ENCODE measurements around the gene EHD3.

EHD3 gene

DNA sequence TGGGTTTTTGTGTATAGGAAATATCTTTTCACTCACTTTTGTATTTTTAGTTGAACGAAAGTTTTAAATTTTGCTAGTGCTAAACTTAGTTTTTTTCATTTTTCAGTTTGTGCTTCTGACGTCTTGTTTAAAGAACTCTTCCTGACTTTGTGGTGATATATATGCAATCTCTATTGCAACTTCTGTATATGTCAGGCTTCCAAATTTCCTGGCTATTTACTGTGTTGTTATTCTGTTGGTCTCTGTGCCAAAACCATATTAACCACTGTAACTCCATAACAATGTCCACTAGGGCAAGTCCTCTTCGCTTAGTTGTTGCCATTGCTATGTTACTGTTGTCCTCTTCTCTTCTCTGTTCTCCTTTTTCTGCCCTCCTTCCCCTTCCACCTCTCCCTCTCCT lies 3.2 kb upstream of the EHD3 start:
- Histone ChIP-seq H3K23ac (ENCODE audit: low read depth, low read length, poor library complexity) (no peak overlapping the region), H4K91ac (ENCODE audit: low read depth, low read length, poor library complexity) (no peak overlapping the region), H2BK5ac (ENCODE audit: low read length) (no peak overlapping the region), H3K9ac (ENCODE audit: low read depth, low read length, poor library complexity) (no peak overlapping the region), H2BK12ac (ENCODE audit: low read length) (no peak overlapping the region), H3K27ac (replicated peaks; ENCODE audit: low read length) (no peak overlapping the region), H3K4me3 (ENCODE audit: low read length in 2 of 2) (no peak overlapping the region), H3K14ac (ENCODE audit: low read length) (no peak overlapping the region), H2BK120ac (ENCODE audit: low read depth, low read length) (no peak overlapping the region), H2AK5ac (ENCODE audit: low read depth, low read length) (no peak overlapping the region), H2BK15ac (ENCODE audit: low read length) (no peak overlapping the region), H3K79me1 (ENCODE audit: low read depth, low read length) (no peaks in the 10 kb centered on the region), H2AFZ (ENCODE audit: low read length) (no peak overlapping the region), H3K4me2 (ENCODE audit: insufficient read depth, low read length, poor library complexity, severe bottlenecking) (no peak overlapping the region), H3K9me3 (replicated peaks in 1 of 2; ENCODE audit: control insufficient read depth in 2 of 2, insufficient read depth in 1 of 2, low read depth in 1 of 2, low read length in 2 of 2) (no peaks in the 10 kb centered on the region), H4K8ac (ENCODE audit: low read depth, low read length) (no peak overlapping the region), H3K4me1 (ENCODE audit: control insufficient read depth in 2 of 2, insufficient read depth in 1 of 2, low read depth in 1 of 2, low read length in 2 of 2) (peaks cover 0 to 5% of the 10 kb centered on the region in 2 donors), H3K4ac (ENCODE audit: low read length) (no peak overlapping the region), H3K27me3 (ENCODE audit: control insufficient read depth in 3 of 3, insufficient read depth in 3 of 3, low read depth in 1 of 3, low read length in 3 of 3) (peaks cover 0 to 26% (median 2%) of the 10 kb centered on the region in 3 experiments), H3K36me3 (replicated peaks in 1 of 2; ENCODE audit: control insufficient read depth in 2 of 2, insufficient read depth in 2 of 2, low read length in 2 of 2) (no peaks in the 10 kb centered on the region), H3K18ac (ENCODE audit: low read length) (no peak overlapping the region)
- DNase-seq (ENCODE audit: low spot score) = no peak
- WGBS, 2 donors (ENCODE audit: extremely low coverage in 2 of 2, insufficient read length in 2 of 2, insufficient replicate concordance in 1 of 2) = no CpG with 5 or more reads among the region's 3 CpGs

DNA sequence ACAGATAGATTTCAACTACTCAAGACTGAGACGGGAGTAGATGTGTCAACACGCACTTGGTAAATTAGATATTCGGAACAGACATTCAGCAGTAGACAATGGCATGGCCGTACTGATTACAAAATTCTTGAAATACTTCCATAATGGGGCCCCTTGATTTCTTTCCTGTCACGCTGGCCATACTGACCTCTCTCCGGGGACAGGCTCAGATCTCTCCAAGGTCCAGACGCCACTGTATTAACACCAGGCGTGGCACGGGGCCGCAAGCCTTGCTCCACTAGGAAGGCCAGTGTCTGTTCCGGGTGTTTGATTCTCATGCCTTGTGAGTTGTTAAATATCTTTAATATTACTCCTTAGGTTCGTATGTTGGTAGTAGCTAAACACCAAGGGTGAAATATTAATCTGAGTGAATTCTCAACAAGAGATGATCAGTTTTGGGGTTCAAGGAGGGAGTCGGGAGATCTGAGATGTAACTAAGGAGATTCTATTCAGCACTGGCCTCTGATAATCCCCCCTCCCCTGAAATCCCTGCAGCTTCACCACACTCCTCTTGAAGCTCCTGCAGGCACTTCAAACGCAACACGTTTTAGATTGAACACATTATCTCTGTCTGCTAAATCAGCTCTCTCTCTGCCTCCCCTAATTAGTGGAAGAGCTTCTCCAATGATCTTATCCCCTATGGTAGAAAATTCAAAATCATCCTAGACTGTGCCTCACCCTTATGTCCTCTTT lies 2.2 kb upstream of the EHD3 start:
- Histone ChIP-seq H3K36me3 (replicated peaks in 1 of 2; ENCODE audit: control insufficient read depth in 2 of 2, insufficient read depth in 2 of 2, low read length in 2 of 2) (no peaks in the 10 kb centered on the region), H3K18ac (ENCODE audit: low read length) (no peak overlapping the region), H2BK5ac (ENCODE audit: low read length) (no peak overlapping the region), H2BK12ac (ENCODE audit: low read length) (no peak overlapping the region), H2BK120ac (ENCODE audit: low read depth, low read length) (no peak overlapping the region), H3K27ac (replicated peaks; ENCODE audit: low read length) (no peak overlapping the region), H3K79me1 (ENCODE audit: low read depth, low read length) (no peaks in the 10 kb centered on the region), H3K14ac (ENCODE audit: low read length) (no peak overlapping the region), H3K4me2 (ENCODE audit: insufficient read depth, low read length, poor library complexity, severe bottlenecking) (no peak overlapping the region), H2AFZ (ENCODE audit: low read length) (no peak overlapping the region), H3K4ac (ENCODE audit: low read length) (no peak overlapping the region), H3K9ac (ENCODE audit: low read depth, low read length, poor library complexity) (no peak overlapping the region), H3K27me3 (ENCODE audit: control insufficient read depth in 3 of 3, insufficient read depth in 3 of 3, low read depth in 1 of 3, low read length in 3 of 3) (peaks cover 0 to 20% (median 2%) of the 10 kb centered on the region in 3 experiments), H4K8ac (ENCODE audit: low read depth, low read length) (no peak overlapping the region), H2AK5ac (ENCODE audit: low read depth, low read length) (no peak overlapping the region), H3K23ac (ENCODE audit: low read depth, low read length, poor library complexity) (no peak overlapping the region), H3K4me1 (ENCODE audit: control insufficient read depth in 2 of 2, insufficient read depth in 1 of 2, low read depth in 1 of 2, low read length in 2 of 2) (peaks cover 0 to 5% of the 10 kb centered on the region in 2 donors), H3K4me3 (ENCODE audit: low read length in 2 of 2) (no peak overlapping the region), H3K9me3 (replicated peaks in 1 of 2; ENCODE audit: control insufficient read depth in 2 of 2, insufficient read depth in 1 of 2, low read depth in 1 of 2, low read length in 2 of 2) (no peaks in the 10 kb centered on the region), H2BK15ac (ENCODE audit: low read length) (no peak overlapping the region), H4K91ac (ENCODE audit: low read depth, low read length, poor library complexity) (no peak overlapping the region)
- no CpG with 5 or more reads among the region's 15 CpGs for WGBS, 2 donors (ENCODE audit: extremely low coverage in 2 of 2, insufficient read length in 2 of 2, insufficient replicate concordance in 1 of 2)
- DNase-seq (ENCODE audit: low spot score) = no peak

DNA sequence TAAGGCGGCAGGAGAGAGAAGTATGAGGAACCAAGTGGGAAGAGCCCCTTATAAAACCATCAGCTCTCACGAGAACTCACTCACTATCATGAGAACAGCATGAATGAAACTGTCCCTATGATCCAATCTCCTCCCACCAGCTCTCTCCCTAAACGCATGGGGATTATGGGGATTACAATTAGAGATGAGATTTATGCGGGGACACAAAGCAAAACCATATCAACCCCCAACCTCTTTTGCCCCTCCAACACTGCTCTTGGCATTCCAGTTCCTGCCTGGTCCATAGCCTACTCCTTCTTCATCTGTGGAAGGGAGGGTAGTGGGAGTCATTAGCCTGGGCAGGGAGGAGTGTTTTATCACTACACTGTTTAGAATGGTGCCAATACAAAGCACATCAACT lies 1.4 kb upstream of the EHD3 start:
- no CpG with 5 or more reads among the region's 4 CpGs for WGBS, 2 donors (ENCODE audit: extremely low coverage in 2 of 2, insufficient read length in 2 of 2, insufficient replicate concordance in 1 of 2)
- H3K27ac ChIP-seq (replicated peaks; ENCODE audit: low read length) = no peak overlapping the region
- H2AK5ac ChIP-seq (ENCODE audit: low read depth, low read length) = no peak overlapping the region

DNA sequence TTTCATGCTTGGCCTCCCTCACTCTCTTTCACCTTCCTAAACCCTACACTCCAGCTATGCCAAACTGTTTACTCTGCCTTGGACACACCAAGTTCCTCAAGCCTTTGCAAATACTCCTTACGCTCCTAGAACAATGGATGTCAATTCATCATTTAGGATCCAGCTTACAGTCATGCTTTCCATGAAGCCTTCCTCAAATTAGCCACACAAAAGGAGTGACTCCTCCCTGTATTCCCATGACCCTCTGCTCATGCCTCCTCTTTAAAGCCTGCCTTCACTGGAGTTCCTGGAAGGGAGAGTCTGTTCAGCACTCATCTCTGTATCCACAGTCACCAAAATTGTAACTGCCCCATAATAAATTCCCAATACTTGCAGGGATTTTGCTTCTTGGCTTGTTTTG lies 721 bp upstream of the EHD3 start:
- Histone ChIP-seq H3K9me3 (replicated peaks in 1 of 2; ENCODE audit: control insufficient read depth in 2 of 2, insufficient read depth in 1 of 2, low read depth in 1 of 2, low read length in 2 of 2) (no peaks in the 10 kb centered on the region), H2AFZ (ENCODE audit: low read length) (peak overlapping the region; percentile 97), H3K27ac (replicated peaks; ENCODE audit: low read length) (no peak overlapping the region), H3K27me3 (ENCODE audit: control insufficient read depth in 3 of 3, insufficient read depth in 3 of 3, low read depth in 1 of 3, low read length in 3 of 3) (peaks cover 0 to 13% (median 2%) of the 10 kb centered on the region in 3 experiments), H2BK5ac (ENCODE audit: low read length) (no peak overlapping the region), H3K4me2 (ENCODE audit: insufficient read depth, low read length, poor library complexity, severe bottlenecking) (no peak overlapping the region), H2AK5ac (ENCODE audit: low read depth, low read length) (no peak overlapping the region), H3K4me1 (ENCODE audit: control insufficient read depth in 2 of 2, insufficient read depth in 1 of 2, low read depth in 1 of 2, low read length in 2 of 2) (peaks cover 0 to 5% of the 10 kb centered on the region in 2 donors), H3K9ac (ENCODE audit: low read depth, low read length, poor library complexity) (no peak overlapping the region), H4K8ac (ENCODE audit: low read depth, low read length) (no peak overlapping the region), H4K91ac (ENCODE audit: low read depth, low read length, poor library complexity) (no peak overlapping the region), H3K4me3 (ENCODE audit: low read length in 2 of 2) (no peak overlapping the region), H3K79me1 (ENCODE audit: low read depth, low read length) (no peaks in the 10 kb centered on the region), H3K23ac (ENCODE audit: low read depth, low read length, poor library complexity) (no peak overlapping the region), H3K18ac (ENCODE audit: low read length) (no peak overlapping the region), H2BK12ac (ENCODE audit: low read length) (no peak overlapping the region), H3K4ac (ENCODE audit: low read length) (no peak overlapping the region), H3K36me3 (replicated peaks in 1 of 2; ENCODE audit: control insufficient read depth in 2 of 2, insufficient read depth in 2 of 2, low read length in 2 of 2) (no peaks in the 10 kb centered on the region), H2BK15ac (ENCODE audit: low read length) (no peak overlapping the region), H2BK120ac (ENCODE audit: low read depth, low read length) (no peak overlapping the region), H3K14ac (ENCODE audit: low read length) (no peak overlapping the region)
- no peak for DNase-seq (ENCODE audit: low spot score)
- no CpG with 5 or more reads among the region's 1 CpG for WGBS, 2 donors (ENCODE audit: extremely low coverage in 2 of 2, insufficient read length in 2 of 2, insufficient replicate concordance in 1 of 2)

More for the DNA sequence above, 1.4 kb upstream of the EHD3 start:
- Histone ChIP-seq H3K18ac (ENCODE audit: low read length) (no peak overlapping the region), H3K9me3 (replicated peaks in 1 of 2; ENCODE audit: control insufficient read depth in 2 of 2, insufficient read depth in 1 of 2, low read depth in 1 of 2, low read length in 2 of 2) (no peaks in the 10 kb centered on the region), H2BK15ac (ENCODE audit: low read length) (no peak overlapping the region), H2BK120ac (ENCODE audit: low read depth, low read length) (no peak overlapping the region), H2BK5ac (ENCODE audit: low read length) (no peak overlapping the region), H2AFZ (ENCODE audit: low read length) (no peak overlapping the region), H3K9ac (ENCODE audit: low read depth, low read length, poor library complexity) (no peak overlapping the region), H3K23ac (ENCODE audit: low read depth, low read length, poor library complexity) (no peak overlapping the region), H3K27me3 (ENCODE audit: control insufficient read depth in 3 of 3, insufficient read depth in 3 of 3, low read depth in 1 of 3, low read length in 3 of 3) (peaks cover 0 to 17% (median 2%) of the 10 kb centered on the region in 3 experiments), H3K14ac (ENCODE audit: low read length) (no peak overlapping the region), H3K4me1 (ENCODE audit: control insufficient read depth in 2 of 2, insufficient read depth in 1 of 2, low read depth in 1 of 2, low read length in 2 of 2) (peaks cover 0 to 5% of the 10 kb centered on the region in 2 donors), H3K79me1 (ENCODE audit: low read depth, low read length) (no peaks in the 10 kb centered on the region), H3K4me2 (ENCODE audit: insufficient read depth, low read length, poor library complexity, severe bottlenecking) (no peak overlapping the region), H4K8ac (ENCODE audit: low read depth, low read length) (no peak overlapping the region), H3K4me3 (ENCODE audit: low read length in 2 of 2) (no peak overlapping the region), H3K36me3 (replicated peaks in 1 of 2; ENCODE audit: control insufficient read depth in 2 of 2, insufficient read depth in 2 of 2, low read length in 2 of 2) (no peaks in the 10 kb centered on the region), H3K4ac (ENCODE audit: low read length) (no peak overlapping the region), H2BK12ac (ENCODE audit: low read length) (no peak overlapping the region), H4K91ac (ENCODE audit: low read depth, low read length, poor library complexity) (no peak overlapping the region)
- no peak for DNase-seq (ENCODE audit: low spot score)

All from neuronal stem cell (in vitro differentiated cells).